Astrocyte (in vitro differentiated cells and primary cell): ENCODE data around the gene LPXN. TPM values are rescaled to one million over a fixed set of nuclear protein-coding genes. Genes with fewer than 3 reads are reported as not detected.

Experiments used
- DNase-seq: peaks from one replicate; pipeline ENCODE4 v3.0.0-alpha.2; 2010; ENCODE audit warnings: low read depth
- FAIRE-seq: peaks from 2 replicates; lab custom pipeline; 2011; peaks lifted over from hg19 to GRCh38; lab: Jason Lieb, UNC
- H2AFZ ChIP-seq: 2 replicates; pipeline ENCODE4 v1.6.0; 2012; ENCODE audit warnings: low read depth, low read length, inconsistent platforms
- H3K27ac ChIP-seq: 2 replicates; pipeline ENCODE4 v1.5.1; 2011; ENCODE audit warnings: low read depth, low read length, inconsistent platforms
- H3K27me3 ChIP-seq: 2 replicates; pipeline ENCODE4 v1.6.0; 2011; ENCODE audit warnings: low read length, inconsistent platforms; ENCODE audit not compliant: insufficient read depth
- H3K36me3 ChIP-seq: 2 replicates; pipeline ENCODE4 v1.5.1; 2011; ENCODE audit warnings: low read length, inconsistent platforms; ENCODE audit not compliant: insufficient read depth
- H3K4me1 ChIP-seq: 2 replicates; pipeline ENCODE4 v1.5.1; 2011; ENCODE audit warnings: low read length, inconsistent platforms; ENCODE audit not compliant: insufficient read depth
- H3K4me2 ChIP-seq: 2 replicates; pipeline ENCODE4 v1.6.0; 2012; ENCODE audit warnings: low read length, inconsistent platforms
- H3K4me3 ChIP-seq: 2 replicates; pipeline ENCODE4 v1.5.1; 2011; ENCODE audit warnings: low read depth, mild to moderate bottlenecking, low read length, inconsistent platforms; ENCODE audit not compliant: insufficient read depth
- H3K79me2 ChIP-seq: 2 replicates; pipeline ENCODE4 v1.6.0; 2012; ENCODE audit warnings: mild to moderate bottlenecking, low read length, inconsistent platforms; ENCODE audit not compliant: insufficient read depth
- H3K9ac ChIP-seq: 2 replicates; pipeline ENCODE4 v1.6.0; 2012; ENCODE audit warnings: mild to moderate bottlenecking, low read length, inconsistent platforms
- H3K9me3 ChIP-seq: 2 replicates; pipeline ENCODE4 v1.5.1; 2012; ENCODE audit warnings: low read depth, mild to moderate bottlenecking, low read length, inconsistent platforms; ENCODE audit not compliant: insufficient read depth
- H4K20me1 ChIP-seq: 2 replicates; pipeline ENCODE4 v1.6.0; 2012; ENCODE audit warnings: low read length, inconsistent platforms; ENCODE audit not compliant: insufficient read depth
- H3K27ac Mint-ChIP-seq: one replicate; pipeline ENCODE4 v1.8.0; 2021; ENCODE audit warnings: mild to moderate bottlenecking, mixed read lengths; ENCODE audit not compliant: unreplicated experiment
- H3K27me3 Mint-ChIP-seq: one replicate; pipeline ENCODE4 v1.8.0; 2021; ENCODE audit warnings: low read depth, mixed read lengths; ENCODE audit not compliant: unreplicated experiment
- H3K36me3 Mint-ChIP-seq: one replicate; pipeline ENCODE4 v1.8.0; 2021; ENCODE audit warnings: low read depth, mixed read lengths; ENCODE audit not compliant: unreplicated experiment
- H3K4me1 Mint-ChIP-seq: one replicate; pipeline ENCODE4 v1.8.0; 2021; ENCODE audit warnings: low read depth, mixed read lengths; ENCODE audit not compliant: unreplicated experiment
- H3K4me3 Mint-ChIP-seq: one replicate; pipeline ENCODE4 v1.8.0; 2021; ENCODE audit warnings: mild to moderate bottlenecking, moderate library complexity, mixed read lengths; ENCODE audit not compliant: unreplicated experiment
- H3K9me3 Mint-ChIP-seq: one replicate; pipeline ENCODE4 v1.8.0; 2021; ENCODE audit warnings: mild to moderate bottlenecking, mixed read lengths; ENCODE audit not compliant: unreplicated experiment
- EZH2 ChIP-seq: IDR thresholded peaks from 2 replicates; pipeline ENCODE4 v1.6.1; 2012; ENCODE audit warnings: mild to moderate bottlenecking, low read length, inconsistent platforms; ENCODE audit not compliant: insufficient read depth
- total RNA-seq: library from RNA; stranded (reverse); gene quantifications from 2 replicates; pipeline ENCODE4 v1.2.1, GENCODE V29; 2021
- TF ChIP-seq, protein P1 (sequence below): IDR thresholded peaks from 2 replicates; pipeline ENCODE4 v1.5.1; 2011; ENCODE audit warnings: low read depth, mild to moderate bottlenecking, inconsistent platforms, low read length, moderate library complexity; ENCODE audit not compliant: insufficient read depth

The LPXN gene
- total RNA-seq, 1 donor from 2014 or later: 3.7 TPM

DNA sequence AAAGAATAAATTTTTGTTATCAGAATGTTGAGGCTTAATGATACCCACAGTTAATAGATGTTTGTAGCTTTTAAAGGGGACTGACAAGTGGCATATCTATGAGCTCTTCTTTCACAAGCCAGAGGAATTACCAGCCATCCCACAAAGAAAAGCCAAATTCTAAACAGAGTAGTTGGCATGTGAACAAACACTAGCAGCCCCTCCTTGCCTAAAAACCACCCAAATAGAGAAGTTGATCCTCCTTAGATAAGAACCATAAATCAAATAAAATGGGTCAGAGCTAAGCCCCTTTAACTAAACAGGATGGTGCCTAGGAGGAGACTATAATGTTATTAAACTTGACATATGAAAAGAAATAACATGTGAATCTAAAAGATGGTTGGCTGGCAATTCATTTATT is 11.4 kb downstream of the LPXN start:
- TF ChIP-seq EZH2: no peak
- TF ChIP-seq, protein P1, sequence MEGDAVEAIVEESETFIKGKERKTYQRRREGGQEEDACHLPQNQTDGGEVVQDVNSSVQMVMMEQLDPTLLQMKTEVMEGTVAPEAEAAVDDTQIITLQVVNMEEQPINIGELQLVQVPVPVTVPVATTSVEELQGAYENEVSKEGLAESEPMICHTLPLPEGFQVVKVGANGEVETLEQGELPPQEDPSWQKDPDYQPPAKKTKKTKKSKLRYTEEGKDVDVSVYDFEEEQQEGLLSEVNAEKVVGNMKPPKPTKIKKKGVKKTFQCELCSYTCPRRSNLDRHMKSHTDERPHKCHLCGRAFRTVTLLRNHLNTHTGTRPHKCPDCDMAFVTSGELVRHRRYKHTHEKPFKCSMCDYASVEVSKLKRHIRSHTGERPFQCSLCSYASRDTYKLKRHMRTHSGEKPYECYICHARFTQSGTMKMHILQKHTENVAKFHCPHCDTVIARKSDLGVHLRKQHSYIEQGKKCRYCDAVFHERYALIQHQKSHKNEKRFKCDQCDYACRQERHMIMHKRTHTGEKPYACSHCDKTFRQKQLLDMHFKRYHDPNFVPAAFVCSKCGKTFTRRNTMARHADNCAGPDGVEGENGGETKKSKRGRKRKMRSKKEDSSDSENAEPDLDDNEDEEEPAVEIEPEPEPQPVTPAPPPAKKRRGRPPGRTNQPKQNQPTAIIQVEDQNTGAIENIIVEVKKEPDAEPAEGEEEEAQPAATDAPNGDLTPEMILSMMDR: no peak
- Histone ChIP-seq H3K27me3 (no peaks in the 10 kb centered on the region), H3K4me2 (no peak overlapping the region), H2AFZ (no peak overlapping the region), H3K4me3 (no peak overlapping the region), H3K9ac (no peak overlapping the region), H3K4me1 (no peaks in the 10 kb centered on the region), H4K20me1 (no peaks in the 10 kb centered on the region), H3K27ac (no peak overlapping the region), H3K9me3 (no peaks in the 10 kb centered on the region), H3K36me3 (no peaks in the 10 kb centered on the region), H3K79me2 (no peaks in the 10 kb centered on the region)
- Mint-ChIP-seq H3K4me3 (no peak overlapping the region), H3K27ac (no peak overlapping the region), H3K27me3 (no peaks in the 10 kb centered on the region), H3K4me1 (no peaks in the 10 kb centered on the region), H3K9me3 (no peaks in the 10 kb centered on the region), H3K36me3 (peaks cover 3% of the 10 kb centered on the region)
- FAIRE-seq (no peak), DNase-seq (no peak)

DNA sequence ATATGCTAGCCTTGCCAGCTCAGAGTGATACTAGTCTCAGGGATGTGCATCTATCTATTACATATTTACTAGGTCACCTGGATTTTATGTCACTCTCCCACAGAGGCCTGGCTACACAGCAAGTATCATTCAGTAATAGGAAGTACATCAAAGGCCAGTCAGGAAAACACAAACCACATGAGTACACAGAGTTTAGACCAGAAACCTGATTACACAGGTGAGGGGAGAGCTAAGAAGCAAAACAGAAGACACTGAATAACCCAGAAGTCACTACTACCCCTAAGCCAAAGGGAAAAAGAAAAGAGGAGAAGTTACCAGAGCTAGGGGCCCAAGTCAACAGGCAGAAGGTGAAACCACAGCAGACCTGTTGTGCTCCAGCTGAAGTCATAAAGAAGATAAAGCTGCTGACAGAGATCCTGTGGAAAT is 13.3 kb downstream of the LPXN start:
- H2AFZ ChIP-seq: no peak overlapping the region
- DNase-seq: no peak
- no peaks in the 10 kb centered on the region for H3K36me3 ChIP-seq
- H3K4me2 ChIP-seq: no peak overlapping the region
- no peak overlapping the region for H3K9ac ChIP-seq
- no peaks in the 10 kb centered on the region for H3K27me3 Mint-ChIP-seq
- H3K79me2 ChIP-seq: no peaks in the 10 kb centered on the region
- H3K9me3 Mint-ChIP-seq: no peaks in the 10 kb centered on the region
- H3K27ac Mint-ChIP-seq: no peak overlapping the region
- H3K4me3 ChIP-seq: no peak overlapping the region
- no peaks in the 10 kb centered on the region for H3K4me1 ChIP-seq
- no peaks in the 10 kb centered on the region for H3K27me3 ChIP-seq
- H3K36me3 Mint-ChIP-seq: peaks cover 2% of the 10 kb centered on the region
- no peaks in the 10 kb centered on the region for H4K20me1 ChIP-seq
- no peak overlapping the region for H3K27ac ChIP-seq
- no peaks in the 10 kb centered on the region for H3K4me1 Mint-ChIP-seq
- FAIRE-seq: no peak
- no peaks in the 10 kb centered on the region for H3K9me3 ChIP-seq
- H3K4me3 Mint-ChIP-seq: no peak overlapping the region
- TF ChIP-seq EZH2: no peak
- TF ChIP-seq, protein P1: no peak

DNA sequence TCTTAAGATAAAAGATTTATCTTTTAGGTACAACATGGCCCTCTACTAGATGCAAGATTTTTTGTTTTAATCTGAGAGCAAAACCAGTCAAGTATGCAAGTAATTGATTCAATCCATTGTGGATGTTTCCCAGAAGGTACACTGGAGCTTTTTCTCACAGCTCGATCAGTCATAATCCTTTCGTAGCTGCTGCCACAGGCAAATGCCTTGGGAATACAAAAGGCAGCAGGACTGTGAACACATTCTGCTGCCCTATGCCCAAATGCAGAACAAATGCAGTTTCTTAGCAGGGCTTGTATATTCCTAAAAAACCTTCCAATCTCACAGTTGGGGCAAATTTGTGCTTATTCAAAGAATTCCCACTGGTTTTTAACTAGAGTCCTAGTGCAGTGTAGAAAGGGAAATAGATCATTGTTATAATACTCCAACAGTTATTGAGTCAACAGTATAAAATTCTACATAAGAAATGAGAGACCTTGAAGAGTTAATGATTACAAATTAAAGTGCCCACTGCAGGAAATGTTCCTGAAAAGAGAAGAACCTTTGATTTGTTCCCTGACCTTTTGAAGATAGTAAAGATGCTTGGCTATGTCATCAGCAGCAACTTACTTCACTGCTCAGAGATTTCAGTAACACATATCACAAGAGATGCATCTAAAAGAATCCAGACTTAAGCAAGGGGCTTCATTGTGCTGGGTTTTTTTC is 14.1 kb downstream of the LPXN start:
- H3K4me3 ChIP-seq: no peak overlapping the region
- no peaks in the 10 kb centered on the region for H3K79me2 ChIP-seq
- no peaks in the 10 kb centered on the region for H3K27me3 ChIP-seq
- H3K9ac ChIP-seq: no peak overlapping the region
- no peak for DNase-seq
- H2AFZ ChIP-seq: no peak overlapping the region
- H3K36me3 ChIP-seq: no peaks in the 10 kb centered on the region
- Mint-ChIP-seq H3K4me3 (no peak overlapping the region), H3K4me1 (no peaks in the 10 kb centered on the region), H3K27me3 (no peaks in the 10 kb centered on the region), H3K36me3 (peaks cover 2% of the 10 kb centered on the region), H3K27ac (no peak overlapping the region), H3K9me3 (no peaks in the 10 kb centered on the region)
- TF ChIP-seq, protein P1: no peak
- TF ChIP-seq EZH2: no peak
- H3K9me3 ChIP-seq: no peaks in the 10 kb centered on the region
- no peak for FAIRE-seq
- no peak overlapping the region for H3K4me2 ChIP-seq
- no peaks in the 10 kb centered on the region for H4K20me1 ChIP-seq
- no peak overlapping the region for H3K27ac ChIP-seq
- no peaks in the 10 kb centered on the region for H3K4me1 ChIP-seq
